Activated T-cell treated with anti-CD3 and anti-CD28 coated beads for 48 hours (primary cell): ENCODE results near the gene DNAH11.
"Not testable (repeated sequence)": the region's sequence is repeated elsewhere in the genome, so short reads cannot be mapped to it uniquely, and the experiment has no call there.

Experiments used
- DNase-seq: peaks from one replicate; pipeline ENCODE4 v3.0.0-alpha.2; 2020; ENCODE audit warnings: low read depth

DNAH11 gene

GRCh38 chr7:21542891-21543527 is at the start of gene DNAH11:
DNAH11 (plus strand) TSS chr7:21543039; CDS start chr7:21543246, 207 bp downstream.
- peak; percentile 40 for DNase-seq

- no peak for DNase-seq
Observed at GRCh38 chr7:21495731-21496130, 47.1 kb upstream of the DNAH11 start.

GRCh38 chr7:21497072-21497471 is 45.8 kb upstream of the DNAH11 start:
- DNase-seq = no peak

GRCh38 chr7:21500117-21500832 is 42.6 kb upstream of the DNAH11 start:
- DNase-seq = no peak

- no peak for DNase-seq
Observed at GRCh38 chr7:21504021-21504420, 38.8 kb upstream of the DNAH11 start.

- peak; percentile 13 for DNase-seq
Observed at GRCh38 chr7:21507627-21508343, 35.1 kb upstream of the DNAH11 start.

- DNase-seq = no peak
Observed at GRCh38 chr7:21508538-21508937, 34.3 kb upstream of the DNAH11 start.

- no peak for DNase-seq
Observed at GRCh38 chr7:21514062-21514461, 28.8 kb upstream of the DNAH11 start.

GRCh38 chr7:21524680-21525079 is 18.2 kb upstream of the DNAH11 start:
- DNase-seq = no peak

- DNase-seq = no peak
Observed at GRCh38 chr7:21526007-21526406, 16.8 kb upstream of the DNAH11 start.

- DNase-seq = no peak
Observed at GRCh38 chr7:21526448-21526847, 16.4 kb upstream of the DNAH11 start.

- DNase-seq = not testable (repeated sequence)
Observed at GRCh38 chr7:21532485-21532884, 10.4 kb upstream of the DNAH11 start.

GRCh38 chr7:21533646-21534045 is 9.2 kb upstream of the DNAH11 start:
- DNase-seq = not testable (repeated sequence)

GRCh38 chr7:21536445-21537118 is 6.3 kb upstream of the DNAH11 start:
- DNase-seq = not testable (repeated sequence)

GRCh38 chr7:21538936-21539495 is 3.8 kb upstream of the DNAH11 start:
- no peak for DNase-seq

- DNase-seq = no peak
Observed at GRCh38 chr7:21543528-21544302, 876 bp downstream of the DNAH11 start.

GRCh38 chr7:21544303-21544656 is 1.4 kb downstream of the DNAH11 start:
- no peak for DNase-seq

- no peak for DNase-seq
Observed at GRCh38 chr7:21544715-21545114, 1.9 kb downstream of the DNAH11 start.

- no peak for DNase-seq
Observed at GRCh38 chr7:21547501-21547900, 4.7 kb downstream of the DNAH11 start.

- no peak for DNase-seq
Observed at GRCh38 chr7:21548491-21548890, 5.7 kb downstream of the DNAH11 start.

GRCh38 chr7:21550076-21550475 is 7.2 kb downstream of the DNAH11 start:
- no peak for DNase-seq
